Activated CD4-positive, alpha-beta T cell treated with anti-CD3 and anti-CD28 coated beads, Interleukin-2, amount 50 U/mL, for 48 hours (primary cell): ENCODE measurements around the gene ENPP6.

Experiments
- DNase-seq, 2 experiments: peaks; one replicate each; pipeline ENCODE4 v3.0.0-alpha.2; 2020

The ENPP6 gene

GRCh38 chr4:184188443-184189400, 29.0 kb downstream of the ENPP6 start:
- no peak for DNase-seq

- no peak for DNase-seq
Observed at GRCh38 chr4:184177271-184177670, 40.4 kb downstream of the ENPP6 start.

- no peak for DNase-seq
Observed at GRCh38 chr4:184174571-184175488, 42.8 kb downstream of the ENPP6 start.

GRCh38 chr4:184171011-184171410, 46.7 kb downstream of the ENPP6 start:
- no peak for DNase-seq

- DNase-seq, result no peak
Observed at GRCh38 chr4:184169225-184169867, 48.3 kb downstream of the ENPP6 start.

- DNase-seq, result peak; percentile 61 to 72
Observed at GRCh38 chr4:184168406-184169019, 49.2 kb downstream of the ENPP6 start.

GRCh38 chr4:184167576-184167975, 50.1 kb downstream of the ENPP6 start:
- no peak for DNase-seq

- DNase-seq, result no peak
Observed at GRCh38 chr4:184166736-184167135, 50.9 kb downstream of the ENPP6 start.

GRCh38 chr4:184165291-184165690, 52.4 kb downstream of the ENPP6 start:
- no peak for DNase-seq

- peak; percentile 20 to 34 for DNase-seq
Observed at GRCh38 chr4:184163813-184164212, 53.9 kb downstream of the ENPP6 start.

- DNase-seq, result no peak
Observed at GRCh38 chr4:184162596-184162995, 55.1 kb downstream of the ENPP6 start.

GRCh38 chr4:184157322-184157721, 60.4 kb downstream of the ENPP6 start:
- no peak for DNase-seq

- DNase-seq, result no peak
Observed at GRCh38 chr4:184156163-184156920, 61.3 kb downstream of the ENPP6 start.

- no peak for DNase-seq
Observed at GRCh38 chr4:184154199-184154598, 63.5 kb downstream of the ENPP6 start.

GRCh38 chr4:184153781-184154180, 63.9 kb downstream of the ENPP6 start:
- no peak for DNase-seq

- DNase-seq, result no peak
Observed at GRCh38 chr4:184151988-184152485, 65.6 kb downstream of the ENPP6 start.

GRCh38 chr4:184150102-184150839, 67.4 kb downstream of the ENPP6 start:
- DNase-seq, result no peak

GRCh38 chr4:184148738-184149637, 68.7 kb downstream of the ENPP6 start:
- DNase-seq, result no peak

GRCh38 chr4:184147858-184148737, 69.6 kb downstream of the ENPP6 start:
- DNase-seq, result no peak
